CMK (cell line): ENCODE results near the gene MYO18A.
A peak's percentile ranks its signal among the peaks of the same experiment; 100 is the strongest.

ENCODE experiments used
- DNase-seq: peaks from one replicate; pipeline ENCODE4 v3.0.0-alpha.2; 2010; ENCODE audit warnings: low read depth

Gene MYO18A

DNA sequence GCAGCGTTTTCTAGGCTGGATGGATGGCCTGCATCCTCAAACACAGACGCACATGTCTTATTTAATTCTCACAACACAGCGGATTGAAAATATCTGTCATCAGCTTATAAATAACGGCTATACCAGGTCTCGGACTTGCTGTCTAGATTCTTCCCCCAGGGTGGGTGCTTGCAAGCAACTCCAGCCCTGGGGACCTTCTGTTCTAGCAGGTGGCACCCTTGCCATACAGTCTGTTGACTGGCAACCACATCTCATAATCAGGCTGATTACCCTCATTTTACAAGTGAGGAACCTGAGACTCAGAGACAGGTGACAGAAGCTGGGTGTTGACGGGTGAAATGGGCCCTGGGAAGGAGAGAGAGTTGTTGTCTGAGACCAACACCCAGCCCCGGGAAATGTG lies 158.1 kb downstream of the MYO18A start:
- no peak for DNase-seq

DNA sequence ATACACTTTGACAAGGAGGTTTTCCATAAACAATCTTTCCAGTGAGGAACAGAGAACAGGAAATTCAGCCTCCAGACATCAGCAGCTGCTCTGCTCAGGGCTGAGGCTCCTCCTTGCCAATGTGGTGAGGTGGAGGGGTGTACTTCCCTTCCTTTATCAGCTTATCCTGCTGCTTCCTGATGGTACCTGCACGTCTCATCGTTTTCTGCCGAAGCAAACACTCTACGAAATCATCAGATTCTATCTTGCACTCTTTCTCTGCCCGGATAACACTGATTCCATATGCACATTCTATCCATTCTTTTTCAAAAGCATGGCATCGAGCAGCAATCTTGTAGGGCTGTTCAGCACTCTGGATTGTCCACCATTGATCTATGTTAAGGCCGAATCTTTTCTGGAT lies 159.0 kb downstream of the MYO18A start:
- DNase-seq, result peak; percentile 27
